Endothelial cell of umbilical vein (primary cell): ENCODE data around the gene DHRS12.

Source experiments
- CTCF ChIP-seq, 2 donors: IDR thresholded peaks; 1 replicate in 1 of 2; 2 replicates in 1 of 2; pipeline ENCODE4 v1.5.1; 2011; ENCODE audit warnings: low read length in 2 of 2, mild to moderate bottlenecking in 2 of 2, moderate library complexity in 2 of 2, control low read depth in 1 of 2, inconsistent platforms in 1 of 2, low read depth in 1 of 2; ENCODE audit not compliant: insufficient read depth in 1 of 2; ENCODE audit errors: extremely low read depth in 1 of 2
- JUN ChIP-seq: IDR thresholded peaks from 2 replicates; pipeline ENCODE4 v1.6.1; 2011; ENCODE audit warnings: borderline replicate concordance, low read depth; ENCODE audit not compliant: insufficient read length, insufficient read depth
- MAX ChIP-seq: IDR thresholded peaks from 2 replicates; pipeline ENCODE4 v1.6.1; 2011; ENCODE audit not compliant: insufficient read depth, insufficient read length
- POLR2A ChIP-seq: IDR thresholded peaks from 2 replicates; pipeline ENCODE4 v1.6.1; 2012; ENCODE audit warnings: low read depth, mild to moderate bottlenecking, control low read depth, low read length
- POLR2AphosphoS5 ChIP-seq: IDR thresholded peaks from 2 replicates; pipeline ENCODE4 v1.6.1; 2012; ENCODE audit warnings: low read depth, mild to moderate bottlenecking, control low read depth, low read length, moderate library complexity; ENCODE audit not compliant: insufficient read depth

- TF ChIP-seq CTCF (IDR thresholded peaks at IDR 0.05; ENCODE audit: extremely low read depth in 1 of 2, insufficient read depth in 1 of 2, low read depth in 1 of 2, low read length in 2 of 2) = no peak
- TF ChIP-seq JUN = no peak
- TF ChIP-seq POLR2A = no peak
- no peak for TF ChIP-seq MAX
- TF ChIP-seq POLR2AphosphoS5 = no peak
Observed at GRCh38 chr13:51739027-51739764, 64.8 kb downstream of the DHRS12 start.
